Amniotic epithelial cell (primary cell): Measurements from ENCODE around the gene NEDD9.
A peak's percentile ranks its signal among the peaks of the same experiment; 100 is the strongest.

Experiments
- DNase-seq: peaks from one replicate; pipeline ENCODE4 v3.0.0-alpha.2; 2010; ENCODE audit warnings: low read depth

Gene NEDD9

DNA sequence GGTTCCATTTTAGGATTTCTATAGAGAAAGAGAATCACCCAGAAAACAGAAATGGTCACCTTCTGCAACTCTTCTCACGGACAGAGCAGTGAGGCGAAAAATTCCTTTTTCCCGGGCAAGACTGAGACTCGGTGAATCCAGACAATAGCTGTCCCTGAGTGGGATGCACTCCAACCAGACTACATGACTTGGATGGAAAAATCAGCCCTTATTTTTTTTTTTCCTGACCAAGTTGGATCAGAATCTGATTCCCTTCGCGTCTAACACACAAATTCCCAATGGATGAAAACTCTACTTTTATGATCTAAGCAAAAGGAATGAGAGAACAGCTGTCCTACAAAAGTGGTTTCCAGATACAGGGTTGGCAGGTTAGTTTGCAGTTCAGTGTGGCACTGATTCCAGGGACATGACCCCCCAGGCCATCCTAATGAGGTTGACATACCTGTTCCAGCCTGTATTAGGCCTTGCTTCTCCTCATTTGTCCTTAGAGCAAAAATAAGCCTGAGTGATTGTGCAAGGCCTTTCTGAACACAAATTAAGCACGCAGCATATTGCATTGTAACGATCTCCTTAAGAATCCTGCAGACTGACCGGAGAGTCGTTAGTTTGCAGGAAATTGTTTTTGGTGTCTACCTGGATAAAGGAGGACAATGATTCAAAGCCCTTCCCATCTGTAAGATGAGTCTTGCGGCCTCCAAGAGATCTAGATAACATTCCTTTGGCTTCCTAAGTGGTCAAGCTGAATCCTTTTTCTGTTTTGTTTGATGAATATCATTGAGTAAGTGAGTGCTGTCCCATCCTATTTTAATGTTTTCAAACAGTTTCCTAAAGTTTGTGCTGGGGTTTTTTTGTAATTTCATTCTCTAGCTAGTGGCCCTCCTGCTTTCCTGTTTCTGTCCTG, 1.5 kb upstream of the NEDD9 start:
- no peak for DNase-seq

DNA sequence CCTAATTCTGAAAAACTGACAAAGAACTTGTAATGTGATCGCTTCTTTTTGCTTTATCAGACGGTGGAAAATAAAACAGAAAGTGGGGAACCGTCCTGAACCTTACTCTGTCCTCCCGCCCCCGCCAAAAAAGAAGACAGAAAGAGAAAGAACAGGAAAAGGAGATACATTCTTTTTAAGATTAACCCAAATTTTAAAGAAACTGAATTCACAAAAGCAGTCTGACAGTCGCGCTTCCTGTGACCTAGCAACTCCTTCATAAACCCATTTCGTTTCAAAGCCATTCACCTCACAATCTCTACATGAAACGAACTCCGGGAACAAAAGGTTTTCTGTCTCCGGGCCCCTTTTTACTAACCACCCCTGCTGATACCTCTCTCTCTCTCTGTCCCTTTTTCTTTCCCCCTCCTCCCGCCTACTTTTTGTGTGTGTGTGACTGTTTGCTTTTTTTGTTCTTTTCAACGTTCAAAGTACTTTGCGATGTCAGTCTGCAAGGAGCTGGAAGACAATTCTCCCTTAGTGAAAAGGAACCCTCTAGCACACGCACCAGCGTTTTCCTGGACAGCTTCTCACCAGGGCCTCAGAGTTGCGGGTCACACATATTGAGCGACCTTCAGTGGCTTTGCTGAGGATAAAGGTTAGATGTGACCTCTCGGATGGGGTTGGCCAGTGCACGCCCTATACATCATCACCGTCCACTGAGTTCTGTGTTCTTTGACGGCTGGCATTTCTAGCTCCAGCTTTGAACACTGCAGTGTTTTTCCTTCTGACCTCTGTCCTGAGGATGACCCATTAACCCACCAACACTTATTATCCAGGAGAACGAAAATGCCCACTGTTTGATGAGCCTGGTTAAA, 530 bp upstream of the NEDD9 start:
- DNase-seq, result no peak

DNA sequence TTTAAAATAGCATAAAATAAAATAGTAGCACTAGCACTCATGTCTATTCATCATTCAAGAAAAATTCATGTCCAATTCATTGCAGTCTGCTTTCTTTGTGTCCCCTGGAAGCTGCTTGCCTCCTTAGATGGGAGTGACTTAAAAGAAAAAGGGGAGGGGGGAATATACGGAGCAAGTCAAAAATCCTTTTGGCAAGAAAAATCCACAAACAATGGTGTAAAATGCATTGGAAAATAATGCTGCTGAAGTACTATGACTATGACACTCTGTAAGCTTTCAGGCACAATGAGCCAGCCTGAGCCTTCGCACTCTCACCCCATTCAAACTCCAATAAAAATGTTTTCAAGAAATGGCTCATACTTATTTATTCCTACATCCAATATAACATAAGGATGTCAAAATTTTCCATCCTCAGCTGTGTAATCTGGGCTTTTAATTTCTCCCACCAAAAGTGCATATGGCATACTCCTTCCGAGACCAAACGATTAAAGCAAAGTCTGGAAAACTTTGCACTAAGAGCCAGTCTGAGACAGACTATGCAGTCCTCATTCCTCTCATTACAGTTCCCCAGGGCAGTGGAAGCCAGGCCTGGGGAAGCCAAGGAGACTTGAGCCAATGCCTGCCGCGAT, 790 bp downstream of the NEDD9 start:
- DNase-seq, result peak; percentile 69

GRCh38 chr6:11231108-11231463, 1.4 kb downstream of the NEDD9 start:
- DNase-seq, result no peak

GRCh38 chr6:11230158-11231107, 2.0 kb downstream of the NEDD9 start:
- DNase-seq, result no peak

DNA sequence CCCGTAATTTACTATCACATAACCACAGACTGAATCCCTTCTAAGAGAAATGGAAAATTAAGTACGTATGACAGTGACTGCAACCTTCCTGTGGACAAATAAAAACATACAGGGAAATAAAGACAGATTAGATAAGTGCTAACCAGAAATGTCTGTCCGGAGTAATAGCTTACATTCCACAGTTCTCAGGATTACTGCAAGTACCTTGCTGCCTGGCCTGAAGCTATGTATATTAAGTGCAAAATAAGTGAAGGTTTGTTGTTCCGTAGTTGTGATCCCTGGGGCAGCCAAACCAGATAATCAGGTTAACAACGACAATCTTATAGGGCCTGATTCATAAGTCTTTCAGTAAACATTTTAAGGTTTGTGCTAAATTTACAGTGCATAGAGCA, 2.8 kb downstream of the NEDD9 start:
- DNase-seq, result peak; percentile 60

DNA sequence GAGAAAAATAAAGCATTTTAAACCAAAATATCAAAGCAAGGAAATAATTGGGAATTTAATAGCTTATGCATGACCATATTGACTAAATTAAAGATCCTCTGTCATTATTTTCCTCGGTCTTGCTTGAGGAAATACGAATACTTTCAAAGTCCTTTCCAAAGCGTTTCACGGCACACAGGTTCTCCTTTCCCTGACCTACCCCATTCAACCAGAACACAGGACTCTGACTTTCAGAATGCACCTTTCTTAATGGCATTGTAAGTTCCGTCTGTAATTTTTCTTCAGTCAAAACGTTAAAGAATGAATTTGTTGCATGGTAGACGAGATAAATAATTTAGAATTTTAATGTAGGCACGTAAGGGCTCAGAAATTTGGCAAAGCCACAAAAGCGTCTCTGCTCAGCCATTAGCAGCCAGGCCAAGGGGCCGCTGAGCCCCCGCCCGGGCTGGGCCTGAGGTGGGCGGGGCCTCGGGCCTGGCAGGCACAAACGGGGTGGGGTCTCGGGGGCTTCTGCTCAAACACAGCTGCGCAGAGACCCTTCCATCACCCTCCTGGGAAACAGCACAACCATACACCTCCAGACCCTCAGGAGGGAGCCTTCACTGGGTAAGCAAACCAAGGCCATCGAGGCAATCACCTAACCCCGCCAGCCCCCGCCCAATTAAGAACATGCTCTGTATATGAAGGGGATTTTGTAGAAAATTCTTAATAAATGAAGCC, 3.4 kb downstream of the NEDD9 start:
- no peak for DNase-seq

GRCh38 chr6:11227698-11228097, 4.8 kb downstream of the NEDD9 start:
- no peak for DNase-seq

DNA sequence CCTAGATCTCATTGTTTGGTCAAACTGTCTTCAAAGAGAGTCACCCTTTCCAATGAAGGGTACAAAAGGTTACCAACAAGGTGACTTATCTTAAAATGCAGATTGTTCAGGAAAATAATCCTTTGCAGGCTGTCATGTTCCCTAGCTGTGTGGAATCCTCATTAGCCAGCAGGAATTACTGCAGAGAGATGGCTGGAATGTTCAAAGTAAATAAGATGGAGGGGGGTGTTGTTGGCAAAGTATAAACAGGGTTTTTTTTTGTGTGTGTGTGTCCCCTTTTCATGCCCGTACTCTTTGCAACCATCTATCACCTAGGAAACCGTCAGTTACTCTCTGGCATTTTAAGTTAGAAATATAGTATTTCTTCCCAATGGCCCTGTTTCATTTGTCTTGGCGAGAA, 6.5 kb downstream of the NEDD9 start:
- DNase-seq, result no peak

GRCh38 chr6:11224966-11225463, 7.5 kb downstream of the NEDD9 start:
- no peak for DNase-seq

- peak; percentile 96 for DNase-seq
Observed at GRCh38 chr6:11224252-11224965, 8.1 kb downstream of the NEDD9 start.

DNA sequence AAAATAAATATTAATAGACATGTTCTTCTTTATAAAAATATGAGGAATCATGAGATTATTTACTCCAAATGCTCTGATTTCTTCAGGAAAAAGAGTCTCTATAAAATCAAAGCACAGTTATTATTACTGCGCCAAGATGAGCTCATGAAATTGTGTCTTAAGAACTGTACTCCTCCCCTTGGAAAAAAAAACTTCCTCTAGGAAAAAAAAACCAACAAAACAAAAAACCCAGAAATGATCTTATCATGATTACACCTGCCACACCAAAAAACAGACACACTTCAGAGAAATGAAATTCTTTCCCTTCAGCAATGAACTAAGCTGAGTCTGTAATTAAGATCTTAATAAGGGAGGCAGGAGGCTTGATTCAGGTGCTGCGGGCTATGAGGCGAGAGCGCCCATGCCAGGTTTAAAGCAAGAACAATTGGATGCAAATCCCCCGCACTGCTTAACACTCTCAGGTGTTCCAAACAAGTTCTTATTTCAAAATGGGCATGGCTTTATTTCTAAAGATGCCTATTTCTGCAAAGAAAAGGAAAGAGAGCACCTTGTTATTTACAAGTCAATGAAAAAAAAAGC, 9.1 kb downstream of the NEDD9 start:
- no peak for DNase-seq

DNA sequence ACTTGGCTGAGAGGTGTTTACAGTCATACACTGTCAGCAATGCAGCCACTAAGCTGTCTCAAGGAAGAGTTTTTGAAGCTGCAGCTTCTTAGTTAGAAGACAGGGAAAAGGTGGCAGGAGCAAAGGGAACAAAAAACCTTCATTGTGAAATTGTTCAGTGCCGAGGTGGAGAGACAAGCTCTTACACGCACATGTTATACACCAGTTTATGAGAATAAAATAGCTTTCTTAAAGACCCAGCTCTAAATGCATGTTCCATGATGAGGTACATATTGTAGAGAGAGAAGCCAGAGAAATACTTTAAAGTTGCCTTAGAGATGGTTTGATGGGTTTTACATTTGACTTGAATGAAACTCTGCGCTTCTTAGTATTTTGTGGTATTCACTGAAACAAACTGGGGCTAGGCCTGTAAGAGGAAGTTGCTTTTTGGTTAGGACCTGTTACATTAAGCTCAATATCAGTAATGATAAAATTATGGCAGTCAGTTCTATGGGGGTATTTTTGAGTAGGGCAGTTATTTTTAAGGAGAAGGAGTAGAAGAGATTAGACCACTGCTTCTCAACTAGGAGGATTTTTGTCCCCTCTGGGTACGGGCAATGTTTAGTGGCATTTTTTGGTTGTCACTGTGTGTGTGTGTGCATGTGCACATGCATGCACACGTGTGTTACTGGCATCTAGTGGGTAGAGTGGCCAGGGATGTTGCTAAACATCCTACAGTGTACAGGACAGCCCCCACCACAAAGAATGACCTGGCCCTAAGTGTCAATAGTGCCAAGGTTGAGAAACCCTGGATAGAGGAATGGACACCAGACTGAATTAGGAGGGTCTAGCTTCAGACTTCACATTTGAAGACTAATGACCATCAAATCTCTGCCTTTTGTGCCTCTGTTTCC, 9.8 kb downstream of the NEDD9 start:
- DNase-seq, result no peak

DNA sequence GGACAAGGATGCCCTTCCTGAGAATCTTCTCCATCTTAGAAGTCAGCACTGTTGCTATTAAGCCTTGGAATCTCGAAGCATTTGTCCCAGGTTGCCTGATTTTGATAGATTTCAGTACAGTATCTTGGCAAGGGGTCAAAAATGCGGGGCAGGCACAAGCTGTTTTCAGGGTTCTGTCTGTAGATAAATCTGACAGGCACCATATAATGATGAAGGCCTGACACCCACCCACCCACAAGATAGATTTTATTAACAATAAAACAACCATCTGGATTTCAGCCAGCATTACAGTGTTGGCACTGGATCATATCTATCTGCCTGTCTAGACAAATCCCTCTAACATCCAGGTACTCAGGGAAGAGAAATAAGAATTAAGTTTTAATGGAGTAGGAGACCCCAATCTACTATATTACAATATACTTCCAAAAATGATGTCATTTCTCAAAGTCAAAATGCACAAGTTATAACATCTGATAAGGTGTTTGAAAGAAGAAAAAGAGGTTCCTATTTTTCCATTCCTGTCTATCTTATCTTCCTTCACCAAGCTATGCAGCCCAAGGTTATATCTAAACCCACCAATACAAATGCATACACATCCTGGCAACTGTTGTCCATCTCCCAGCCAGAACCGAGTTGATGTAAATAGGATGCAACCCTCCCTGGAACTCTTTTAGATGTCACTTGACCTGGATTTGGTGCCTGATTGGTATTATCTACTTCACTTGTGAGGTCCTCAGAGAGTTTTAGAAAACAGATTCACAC, 10.7 kb downstream of the NEDD9 start:
- DNase-seq, result peak; percentile 83

DNA sequence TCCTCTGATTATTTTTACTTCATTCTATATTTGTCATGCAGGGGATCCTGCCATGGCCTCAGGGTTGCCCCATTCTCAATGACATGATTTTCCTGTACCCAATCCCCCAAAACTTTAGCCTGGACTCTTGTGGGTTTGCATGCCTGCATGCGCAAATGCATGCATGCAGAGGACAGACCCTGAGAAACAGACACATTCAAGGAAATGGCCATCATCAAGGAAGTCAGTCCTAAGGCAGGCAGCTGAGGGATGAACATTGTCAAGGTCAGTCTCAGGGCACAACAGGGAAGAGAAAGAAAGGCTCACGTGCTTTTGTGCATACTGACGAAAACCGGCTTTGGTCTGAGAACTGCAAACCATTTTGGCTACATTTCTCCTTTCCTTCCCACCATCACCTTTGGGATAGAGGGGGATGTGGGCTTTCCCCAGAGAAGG, 13.1 kb downstream of the NEDD9 start:
- DNase-seq, result no peak

GRCh38 chr6:11218538-11219399, 13.7 kb downstream of the NEDD9 start:
- no peak for DNase-seq

DNA sequence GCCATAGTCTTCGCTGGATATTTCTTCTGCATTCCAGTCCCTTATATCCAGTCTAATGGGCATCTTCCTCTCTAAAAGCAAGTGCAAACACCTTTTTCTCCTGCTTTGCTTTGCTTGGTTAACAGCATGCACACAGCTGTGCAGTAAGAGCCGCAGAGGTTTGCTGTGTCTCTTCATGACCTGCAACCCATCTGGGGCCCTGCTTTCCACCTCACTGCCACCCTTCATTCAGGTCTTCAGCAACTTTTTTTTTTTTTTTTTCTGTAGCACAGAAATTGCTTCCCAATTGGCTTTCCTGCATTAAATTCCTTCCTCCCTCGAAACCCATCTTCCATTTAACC, 14.4 kb downstream of the NEDD9 start:
- DNase-seq, result no peak
